H1 (cell line): Measurements from ENCODE around the gene CAPN8. TPM values are rescaled to one million over a fixed set of nuclear protein-coding genes. Genes with fewer than 3 reads are reported as not detected.

Source experiments
- CTCF ChIA-PET: fragments of 300-600 bp; sonication (Branson Sonifier 250); formaldehyde crosslinking; loops from one replicate; lab custom pipeline; 2021; ENCODE audit not compliant: partially characterized antibody; lab: Charles Lee
- POLR2A ChIA-PET: fragments of 300-600 bp; sonication (Branson Sonifier 250); formaldehyde crosslinking; loops from one replicate; lab custom pipeline; 2021; ENCODE audit warnings: inconsistent platforms; ENCODE audit not compliant: partially characterized antibody; lab: Charles Lee
- DNase-seq, 2 experiments: peaks; one replicate each; pipeline versions ENCODE4 v3.0.0 to v3.0.0-alpha.2; 2010 to 2022; ENCODE audit warnings: low spot score in 2 of 2, low read depth in 1 of 2, mixed read lengths in 1 of 2
- FAIRE-seq: peaks from 2 replicates; lab custom pipeline; 2011; peaks lifted over from hg19 to GRCh38; lab: Jason Lieb, UNC
- H2AFZ ChIP-seq: 2 replicates; pipeline ENCODE4 v1.8.1; 2012; ENCODE audit warnings: low read length, inconsistent platforms
- H2AK5ac ChIP-seq: 2 replicates; pipeline ENCODE4 v1.6.1; 2013; ENCODE audit warnings: low read depth, low read length
- H2BK120ac ChIP-seq: replicated peaks from 2 replicates; pipeline ENCODE3; 2013; ENCODE audit warnings: low read depth, low read length, inconsistent platforms
- H2BK12ac ChIP-seq: 2 replicates; pipeline ENCODE4 v1.6.1; 2013; ENCODE audit warnings: low read depth, low read length
- H2BK15ac ChIP-seq: 2 replicates; pipeline ENCODE4 v1.6.1; 2013; ENCODE audit warnings: low read length
- H2BK20ac ChIP-seq: 2 replicates; pipeline ENCODE4 v1.6.1; 2013; ENCODE audit warnings: low read length
- H2BK5ac ChIP-seq: 2 replicates; pipeline ENCODE4 v1.6.1; 2013; ENCODE audit warnings: low read depth, low read length
- H3K14ac ChIP-seq: 2 replicates; pipeline ENCODE4 v1.6.1; 2013; ENCODE audit warnings: inconsistent platforms; ENCODE audit not compliant: insufficient read length
- H3K18ac ChIP-seq: 2 replicates; pipeline ENCODE4 v1.6.1; 2013; ENCODE audit warnings: low read length; ENCODE audit errors: extremely low read depth
- H3K23ac ChIP-seq: 2 replicates; pipeline ENCODE4 v1.6.1; 2013; ENCODE audit warnings: inconsistent platforms; ENCODE audit not compliant: insufficient read length
- H3K23me2 ChIP-seq: 2 replicates; pipeline ENCODE4 v1.6.1; 2013; ENCODE audit warnings: low read depth, low read length
- H3K27ac ChIP-seq: 2 replicates; pipeline ENCODE4 v1.6.1; 2011; ENCODE audit warnings: low read depth, low read length, inconsistent platforms
- H3K27me3 ChIP-seq, 4 experiments: replicated peaks in 1 of 4; 1 replicate in 1 of 4; 2 replicates in 3 of 4; pipeline versions ENCODE4 v1.6.1 to v1.8.1; 2011 to 2013; ENCODE audit warnings: low read length in 3 of 4, mild to moderate bottlenecking in 3 of 4, inconsistent platforms in 2 of 4, mixed read lengths in 2 of 4, moderate library complexity in 1 of 4; ENCODE audit not compliant: control insufficient read depth in 3 of 4, insufficient read depth in 3 of 4; ENCODE audit errors: extremely low read depth in 1 of 4
- H3K36me3 ChIP-seq, 4 experiments: 2 replicates each; pipeline versions ENCODE4 v1.6.1 to v1.8.1; 2011 to 2013; ENCODE audit warnings: mild to moderate bottlenecking in 4 of 4, low read length in 3 of 4, moderate library complexity in 2 of 4, control low read depth in 1 of 4, inconsistent platforms in 1 of 4; ENCODE audit not compliant: insufficient read depth in 4 of 4, control insufficient read depth in 2 of 4
- H3K4ac ChIP-seq: replicated peaks from 2 replicates; pipeline ENCODE3; 2013; ENCODE audit warnings: low read length, low read depth, mixed read lengths, inconsistent platforms; ENCODE audit not compliant: insufficient read length
- H3K4me1 ChIP-seq, 4 experiments: replicated peaks in 1 of 4; 1 replicate in 1 of 4; 2 replicates in 3 of 4; pipeline versions ENCODE4 v1.6.1 to v1.8.1; 2011 to 2013; ENCODE audit warnings: low read length in 3 of 4, inconsistent platforms in 2 of 4, mixed read lengths in 1 of 4; ENCODE audit not compliant: insufficient read depth in 4 of 4, control insufficient read depth in 3 of 4
- H3K4me2 ChIP-seq, 2 experiments: 2 replicates each; pipeline versions ENCODE4 v1.6.1 to v1.8.1; 2011 to 2013; ENCODE audit warnings: low read depth in 2 of 2, low read length in 2 of 2, control low read depth in 1 of 2, inconsistent platforms in 1 of 2, mild to moderate bottlenecking in 1 of 2; ENCODE audit not compliant: insufficient read depth in 1 of 2
- H3K4me3 ChIP-seq, 4 experiments: fragments of 200-600, 300-600 bp in 1 of 4; sonication (generic), shearing (Covaris generic), sonication (Bioruptor Twin) in 1 of 4; 2 replicates each; pipeline versions ENCODE4 v1.5.1 to v1.8.1; 2011 to 2016; ENCODE audit warnings: low read length in 4 of 4, low read depth in 3 of 4, control low read depth in 2 of 4, inconsistent platforms in 2 of 4, mild to moderate bottlenecking in 2 of 4, mixed read lengths in 1 of 4, moderate library complexity in 1 of 4; ENCODE audit not compliant: insufficient read depth in 2 of 4; ENCODE audit errors: extremely low read depth in 1 of 4
- H3K56ac ChIP-seq: replicated peaks from 2 replicates; pipeline ENCODE3; 2013; ENCODE audit warnings: low read depth, mild to moderate bottlenecking, mixed read lengths, low read length, inconsistent platforms; ENCODE audit not compliant: insufficient read length
- H3K79me1 ChIP-seq: 2 replicates; pipeline ENCODE4 v1.6.1; 2013; ENCODE audit warnings: low read depth, low read length, control low read depth
- H3K79me2 ChIP-seq, 2 experiments: 2 replicates each; pipeline versions ENCODE4 v1.6.1 to v1.8.1; 2012 to 2013; ENCODE audit warnings: low read length in 2 of 2, mild to moderate bottlenecking in 2 of 2, inconsistent platforms in 1 of 2; ENCODE audit not compliant: insufficient read depth in 2 of 2, control insufficient read depth in 1 of 2
- H3K9ac ChIP-seq, 4 experiments: replicated peaks in 1 of 4; 1 replicate in 1 of 4; 2 replicates in 3 of 4; pipeline versions ENCODE4 v1.6.1 to v1.8.1; 2011 to 2013; ENCODE audit warnings: low read depth in 3 of 4, low read length in 3 of 4, control low read depth in 2 of 4, mild to moderate bottlenecking in 2 of 4, moderate library complexity in 2 of 4, inconsistent platforms in 1 of 4; ENCODE audit errors: extremely low read depth in 1 of 4
- H3K9me3 ChIP-seq, 2 experiments: 2 replicates each; pipeline versions ENCODE4 v1.6.1 to v1.8.1; 2012 to 2013; ENCODE audit warnings: mild to moderate bottlenecking in 2 of 2, moderate library complexity in 2 of 2, control low read depth in 1 of 2, inconsistent platforms in 1 of 2, low read depth in 1 of 2, low read length in 1 of 2, mixed read lengths in 1 of 2; ENCODE audit not compliant: insufficient read depth in 2 of 2
- H4K20me1 ChIP-seq, 2 experiments: replicated peaks in 1 of 2; 2 replicates each; pipeline versions ENCODE3 to v1.8.1; 2011 to 2013; ENCODE audit warnings: inconsistent platforms in 2 of 2, low read length in 2 of 2, mild to moderate bottlenecking in 1 of 2; ENCODE audit not compliant: insufficient read depth in 2 of 2, control insufficient read depth in 1 of 2
- H4K5ac ChIP-seq: 2 replicates; pipeline ENCODE4 v1.6.1; 2013; ENCODE audit warnings: low read length, low read depth, mixed read lengths, inconsistent platforms; ENCODE audit not compliant: insufficient read length
- H4K8ac ChIP-seq: 2 replicates; pipeline ENCODE4 v1.8.0; 2013; ENCODE audit warnings: mild to moderate bottlenecking, moderate library complexity, low read length, inconsistent platforms; ENCODE audit not compliant: insufficient read depth; ENCODE audit errors: extremely low read depth
- H4K91ac ChIP-seq: replicated peaks from 2 replicates; pipeline ENCODE3; 2013; ENCODE audit warnings: low read length, mixed read lengths, inconsistent platforms; ENCODE audit not compliant: insufficient read length
- CHD2 ChIP-seq: IDR thresholded peaks from 2 replicates; pipeline ENCODE4 v1.6.1; 2012; ENCODE audit warnings: low read length, improper control_type of control experiment
- WGBS, 2 experiments: shearing (Covaris generic) in 1 of 2; methylation state at CpG; one replicate each; pipeline versions ENCODE4 v1.1.6 to v1.1.7; 2013 to 2015; ENCODE audit warnings: low lambda C conversion rate in 2 of 2, mixed read lengths in 2 of 2, inconsistent platforms in 1 of 2, low coverage in 1 of 2, missing lambda C conversion rate in 1 of 2; ENCODE audit not compliant: insufficient replicate concordance in 2 of 2, insufficient coverage in 1 of 2, insufficient read length in 1 of 2; ENCODE audit errors: extremely low coverage in 1 of 2, missing lambda C conversion rate in 1 of 2; 5-methylcytosine and 5-hydroxymethylcytosine counted together
- polyA plus RNA-seq, 7 experiments: library from polyadenylated mRNA; depleted of rRNA in 3 of 7; stranded (reverse) in 5 of 7; unstranded in 2 of 7; fragments of >200 nt in 5 of 7; fragments of 200-250 nt in 2 of 7; gene quantifications; 1 replicate in 5 of 7; 2 replicates in 1 of 7; 4 replicates in 1 of 7; pipeline versions ENCODE4 v1.2.1 to v1.2.3, GENCODE V29; 2011 to 2013; ENCODE audit warnings: missing spikeins in 2 of 7, mixed read lengths in 2 of 7
- total RNA-seq: library from RNA; stranded (reverse); fragmentation: NEBNext Ultra II Directional; extraction: Animal tissue kit (Norgen Biotek cat#: 25700); gene quantifications from 2 replicates; pipeline ENCODE4 v1.2.1, GENCODE V29; 2021

Gene CAPN8
- total and polyA plus RNA-seq, 2 of the 8 experiments (the other 6 are each of a cell fraction or from before 2014, with no cell fraction given) = 0.20 to 0.26 TPM

DNA sequence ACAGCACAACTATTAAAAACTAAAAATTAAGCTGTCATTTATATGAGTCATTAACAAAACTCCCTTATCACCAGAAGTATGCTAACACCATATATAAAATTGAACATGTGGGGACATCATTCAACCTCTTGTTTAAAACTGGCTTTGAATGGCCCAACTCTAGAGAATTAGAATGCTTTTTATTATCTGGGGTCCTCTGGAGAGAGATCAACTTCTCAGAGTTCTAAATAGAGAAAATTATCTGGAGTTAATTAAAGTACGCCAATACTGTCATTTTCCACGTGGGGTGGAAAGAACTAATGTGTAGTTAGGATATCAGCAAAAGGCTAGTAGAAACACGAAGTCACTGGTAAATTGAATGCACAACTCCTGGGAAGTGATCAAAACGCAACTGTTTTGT is 25.6 kb upstream of the CAPN8 start:
- Histone ChIP-seq H3K4me2 (no peak overlapping the region), H3K4me3 (no peak overlapping the region), H4K5ac (no peak overlapping the region), H3K23me2 (no peaks in the 10 kb centered on the region), H2BK15ac (no peak overlapping the region), H3K23ac (no peak overlapping the region), H2BK12ac (no peak overlapping the region), H3K79me2 (no peaks in the 10 kb centered on the region), H3K18ac (no peak overlapping the region), H3K9ac (no peak overlapping the region), H3K4ac (no peak overlapping the region), H2AK5ac (no peak overlapping the region), H3K27me3 (no peaks in the 10 kb centered on the region)
- FAIRE-seq (no peak), DNase-seq (no peak)
- POLR2A ChIA-PET = no interaction called here
- TF ChIP-seq CHD2 = no peak
- TF ChIP-seq, all 59 proteins: peak for 0
- Histone ChIP-seq H2BK120ac (no peak overlapping the region), H3K56ac (no peak overlapping the region), H3K4me1 (no peaks in the 10 kb centered on the region), H2AFZ (no peak overlapping the region), H3K36me3 (no peaks in the 10 kb centered on the region), H4K91ac (no peak overlapping the region), H4K20me1 (no peaks in the 10 kb centered on the region), H3K27ac (no peak overlapping the region), H4K8ac (no peak overlapping the region), H3K79me1 (no peaks in the 10 kb centered on the region), H3K9me3 (no peaks in the 10 kb centered on the region), H3K14ac (no peak overlapping the region), H2BK20ac (no peak overlapping the region), H2BK5ac (no peak overlapping the region)
- 89% methylated on average over 4 of the region's 4 CpGs; no CpG with 5 or more reads in 1 of the 2 experiments for WGBS, 2 experiments
- CTCF ChIA-PET = interaction anchor here (0.7 to 1.8 kb wide), 2 partner anchors 135 to 350 kb away, joined by 3 to 4 read pairs; no protein-coding TSS in a partner anchor
